Measurements from ENCODE around the gene EPS15. TPM values are rescaled to one million over a fixed set of nuclear protein-coding genes. Genes with fewer than 3 reads are reported as not detected.
"Not testable (repeated sequence)": the region's sequence is repeated elsewhere in the genome, so short reads cannot be mapped to it uniquely, and the experiment has no call there.

The EPS15 gene
- total and polyA plus RNA-seq, 8 donors = 13.3 to 139 (median 46.8) TPM

GRCh38 chr1:51325391-51325790, 193.7 kb downstream of the EPS15 start:
- TF ChIP-seq POLR2AphosphoS5 (IDR thresholded peaks at IDR 0.05) = no peak
- TF ChIP-seq CTCF (IDR thresholded peaks at IDR 0.05) = no peak
- TF ChIP-seq EP300 (IDR thresholded peaks at IDR 0.05) = no peak
- TF ChIP-seq POLR2A (IDR thresholded peaks at IDR 0.05) = no peak
- no peaks in the 10 kb centered on the region for H3K36me3 ChIP-seq
- WGBS, 5 donors = 62 to 90% (median 74%) methylated on average over 1 of the region's 1 CpG
- DNase-seq = no peak
- no peak overlapping the region for H3K27ac ChIP-seq
- intact Hi-C loops (cut with DNase I; ENCODE audit: low total_unique reads) = no loop called here
- peaks cover 0 to 14% (median 13%) of the 10 kb centered on the region in 4 donors for H3K4me1 ChIP-seq
- H3K27me3 ChIP-seq = peaks cover 0 to 16% (median 7%) of the 10 kb centered on the region in 3 donors
- H3K4me3 ChIP-seq = no peak overlapping the region
- H3K9me3 ChIP-seq = no peaks in the 10 kb centered on the region

GRCh38 chr1:51325011-51325385, 194.1 kb downstream of the EPS15 start:
- Histone ChIP-seq H3K4me1 (peaks cover 0 to 13% (median 12%) of the 10 kb centered on the region in 4 donors), H3K27me3 (peaks cover 0 to 14% (median 6%) of the 10 kb centered on the region in 3 donors)
- H3K36me3 ChIP-seq; H3K27ac ChIP-seq; intact Hi-C loops (cut with DNase I; ENCODE audit: low total_unique reads); DNase-seq; H3K4me3 ChIP-seq; H3K9me3 ChIP-seq: not testable (repeated sequence)
- 89 to 98% (median 94%) methylated on average over 8 of the region's 8 CpGs for WGBS, 5 donors

GRCh38 chr1:51324251-51325010, 194.6 kb downstream of the EPS15 start:
- Histone ChIP-seq H3K27me3 (peaks cover 0 to 9% (median under 1%) of the 10 kb centered on the region in 3 donors), H3K27ac (no peak overlapping the region), H3K36me3 (no peaks in the 10 kb centered on the region), H3K4me1 (peaks cover 0 to 8% (median 8%) of the 10 kb centered on the region in 4 donors), H3K4me3 (no peak overlapping the region), H3K9me3 (no peaks in the 10 kb centered on the region)
- DNase-seq = no peak
- no peak for TF ChIP-seq POLR2AphosphoS5 (IDR thresholded peaks at IDR 0.05)
- TF ChIP-seq EP300 (IDR thresholded peaks at IDR 0.05) = no peak
- TF ChIP-seq CTCF (IDR thresholded peaks at IDR 0.05) = no peak
- no peak for TF ChIP-seq POLR2A (IDR thresholded peaks at IDR 0.05)
- intact Hi-C loops (cut with DNase I; ENCODE audit: low total_unique reads) = no loop called here
- WGBS, 5 donors = 89 to 95% (median 95%) methylated on average over 7 of the region's 7 CpGs

GRCh38 chr1:51323778-51324177, 195.3 kb downstream of the EPS15 start:
- no peaks in the 10 kb centered on the region for H3K9me3 ChIP-seq
- H3K4me1 ChIP-seq = peaks cover 0 to 3% (median 2%) of the 10 kb centered on the region in 4 donors
- intact Hi-C loops (cut with DNase I; ENCODE audit: low total_unique reads) = no loop called here
- TF ChIP-seq POLR2A (IDR thresholded peaks at IDR 0.05) (no peak), CTCF (IDR thresholded peaks at IDR 0.05) (no peak), EP300 (IDR thresholded peaks at IDR 0.05) (no peak), POLR2AphosphoS5 (IDR thresholded peaks at IDR 0.05) (no peak)
- DNase-seq = no peak
- H3K27ac ChIP-seq = no peak overlapping the region
- no peak overlapping the region for H3K4me3 ChIP-seq
- H3K27me3 ChIP-seq = peaks cover 0 to 2% (median 0%) of the 10 kb centered on the region in 3 donors
- H3K36me3 ChIP-seq = no peaks in the 10 kb centered on the region

Measured in stomach (tissue), 9 donors.